HG02870 (cell line): Measurements from ENCODE around the gene DDX55.
A peak's percentile ranks its signal among the peaks of the same experiment; 100 is the strongest.
"Not testable (repeated sequence)": the region's sequence is repeated elsewhere in the genome, so short reads cannot be mapped to it uniquely, and the experiment has no call there.

Experiments
- ATAC-seq: cut with Tn5 transposase; IDR thresholded peaks from one replicate; pipeline ENCODE4 v1.9.1; 2021; ENCODE audit warnings: mild to moderate bottlenecking, moderate library complexity; ENCODE audit not compliant: unreplicated experiment

DDX55 gene

GRCh38 chr12:123601602-123602489 lies at the start of gene DDX55:
TSS of gene DDX55 (plus strand) at chr12:123602099. CDS start at chr12:123602149, 50 bp downstream.
- peak; percentile 80 for ATAC-seq

- not testable (repeated sequence) for ATAC-seq
These were observed 47.8 kb upstream of the DDX55 start for GRCh38 chr12:123554136-123554535.

GRCh38 chr12:123554843-123555242 lies 47.1 kb upstream of the DDX55 start:
- ATAC-seq: not testable (repeated sequence)

GRCh38 chr12:123558487-123558886 lies 43.4 kb upstream of the DDX55 start:
- ATAC-seq: not testable (repeated sequence)

GRCh38 chr12:123559468-123559867 lies 42.4 kb upstream of the DDX55 start:
- ATAC-seq: no peak

GRCh38 chr12:123571343-123571813 lies 30.5 kb upstream of the DDX55 start:
- ATAC-seq: no peak

- no peak for ATAC-seq
These were observed 29.5 kb upstream of the DDX55 start for GRCh38 chr12:123572391-123572790.

- ATAC-seq: no peak
These were observed 28.0 kb upstream of the DDX55 start for GRCh38 chr12:123573870-123574269.

GRCh38 chr12:123576611-123577010 lies 25.3 kb upstream of the DDX55 start:
- no peak for ATAC-seq

- no peak for ATAC-seq
These were observed 23.7 kb upstream of the DDX55 start for GRCh38 chr12:123578243-123578642.

GRCh38 chr12:123578829-123579228 lies 23.1 kb upstream of the DDX55 start:
- ATAC-seq: not testable (repeated sequence)

- ATAC-seq: no peak
These were observed 21.1 kb upstream of the DDX55 start for GRCh38 chr12:123580772-123581171.

GRCh38 chr12:123591702-123592481 lies 10.0 kb upstream of the DDX55 start:
- ATAC-seq: no peak

- ATAC-seq: no peak
These were observed 6.2 kb upstream of the DDX55 start for GRCh38 chr12:123595729-123596128.

GRCh38 chr12:123597100-123597499 lies 4.8 kb upstream of the DDX55 start:
- ATAC-seq: no peak

GRCh38 chr12:123598522-123598921 lies 3.4 kb upstream of the DDX55 start:
- ATAC-seq: no peak

GRCh38 chr12:123599310-123599709 lies 2.6 kb upstream of the DDX55 start:
- no peak for ATAC-seq

GRCh38 chr12:123599721-123600120 lies 2.2 kb upstream of the DDX55 start:
- ATAC-seq: no peak

- ATAC-seq: no peak
These were observed 824 bp downstream of the DDX55 start for GRCh38 chr12:123602651-123603195.

GRCh38 chr12:123603495-123603894 lies 1.6 kb downstream of the DDX55 start:
- ATAC-seq: not testable (repeated sequence)

- no peak for ATAC-seq
These were observed 5.9 kb downstream of the DDX55 start for GRCh38 chr12:123607756-123608155.
